Loucy (cell line): ENCODE results near the gene SEMA5A.

Experiments used
- H2AFZ ChIP-seq: fragments of 200-600 bp; sonication (generic); 2 replicates; pipeline ENCODE4 v1.6.0; 2016; ENCODE audit warnings: antibody characterized with exemption, mild to moderate bottlenecking, low read length, moderate library complexity
- H3F3A ChIP-seq: fragments of 200-600 bp; 2 replicates; pipeline ENCODE4 v1.6.0; 2016; ENCODE audit warnings: antibody characterized with exemption, low read depth, mild to moderate bottlenecking
- H3K27me3 ChIP-seq: fragments of 200-600 bp; sonication (generic); 2 replicates; pipeline ENCODE4 v1.6.1; 2014; ENCODE audit warnings: low read length, mild to moderate bottlenecking; ENCODE audit not compliant: insufficient read depth, poor library complexity, severe bottlenecking
- H3K36me3 ChIP-seq: fragments of 200-600 bp; sonication (generic); 2 replicates; pipeline ENCODE4 v1.6.1; 2016; ENCODE audit warnings: low read length; ENCODE audit not compliant: insufficient read depth
- H3K4me1 ChIP-seq: fragments of 200-600 bp; sonication (generic); 2 replicates; pipeline ENCODE4 v1.5.1; 2014; ENCODE audit warnings: low read length, mild to moderate bottlenecking; ENCODE audit not compliant: insufficient read depth, poor library complexity, severe bottlenecking
- H3K4me2 ChIP-seq: fragments of 200-600 bp; sonication (generic); 2 replicates; pipeline ENCODE4 v1.6.0; 2014; ENCODE audit warnings: antibody characterized with exemption, low read length, low read depth, mild to moderate bottlenecking; ENCODE audit not compliant: poor library complexity, severe bottlenecking
- H3K4me3 ChIP-seq: fragments of 200-600 bp; sonication (generic); 2 replicates; pipeline ENCODE4 v1.5.1; 2014; ENCODE audit warnings: low read length, mild to moderate bottlenecking, mixed read lengths; ENCODE audit not compliant: poor library complexity, severe bottlenecking
- H3K79me2 ChIP-seq: fragments of 200-600 bp; sonication (generic); 2 replicates; pipeline ENCODE4 v1.6.1; 2014; ENCODE audit warnings: low read length; ENCODE audit not compliant: insufficient read depth
- H3K9ac ChIP-seq: fragments of 200-600 bp; sonication (generic); 2 replicates; pipeline ENCODE4 v1.6.0; 2014; ENCODE audit warnings: mild to moderate bottlenecking, low read depth, low read length, moderate library complexity; ENCODE audit not compliant: poor library complexity, severe bottlenecking
- H3K9me2 ChIP-seq: fragments of 200-600 bp; sonication (generic); replicated peaks from 2 replicates; pipeline ENCODE4 v1.6.1; 2016; ENCODE audit warnings: low read depth, low read length, mixed read lengths
- H3K9me3 ChIP-seq: fragments of 200-600 bp; sonication (generic); 2 replicates; pipeline ENCODE4 v1.6.1; 2014; ENCODE audit warnings: mild to moderate bottlenecking, antibody characterized with exemption, low read length, low read depth; ENCODE audit not compliant: insufficient read depth
- H4K20me1 ChIP-seq: fragments of 200-600 bp; sonication (generic); 2 replicates; pipeline ENCODE4 v1.6.0; 2014; ENCODE audit warnings: antibody characterized with exemption, low read length, mild to moderate bottlenecking; ENCODE audit not compliant: insufficient read depth, poor library complexity, severe bottlenecking
- CTCF ChIP-seq: fragments of 200-600 bp; sonication (generic); conservative IDR thresholded peaks from 2 replicates; pipeline ENCODE4 v1.5.1; 2014; ENCODE audit warnings: mild to moderate bottlenecking, antibody characterized with exemption, low read length
- EZH2phosphoT487 ChIP-seq: fragments of 200-600 bp; IDR thresholded peaks from 2 replicates; pipeline ENCODE4 v1.6.1; 2018; ENCODE audit warnings: antibody characterized with exemption, mild to moderate bottlenecking, moderate library complexity, borderline replicate concordance

SEMA5A gene

GRCh38 chr5:9588254-9588653, 42.4 kb upstream of the SEMA5A start:
- no peaks in the 10 kb centered on the region for H3K9me2 ChIP-seq
- H3K4me2 ChIP-seq: no peak overlapping the region
- no peaks in the 10 kb centered on the region for H3K9me3 ChIP-seq
- TF ChIP-seq EZH2phosphoT487: no peak
- TF ChIP-seq CTCF: no peak
- no peaks in the 10 kb centered on the region for H3K27me3 ChIP-seq
- no peak overlapping the region for H3K9ac ChIP-seq
- no peaks in the 10 kb centered on the region for H3K36me3 ChIP-seq
- H3F3A ChIP-seq: no peaks in the 10 kb centered on the region
- no peaks in the 10 kb centered on the region for H3K4me1 ChIP-seq
- no peak overlapping the region for H3K4me3 ChIP-seq
- no peaks in the 10 kb centered on the region for H4K20me1 ChIP-seq
- no peak overlapping the region for H2AFZ ChIP-seq
- H3K79me2 ChIP-seq: no peaks in the 10 kb centered on the region

GRCh38 chr5:9587135-9587534, 41.3 kb upstream of the SEMA5A start:
- H3K4me1 ChIP-seq: peaks cover 9% of the 10 kb centered on the region
- no peaks in the 10 kb centered on the region for H3K27me3 ChIP-seq
- H3K79me2 ChIP-seq: no peaks in the 10 kb centered on the region
- H3K9me3 ChIP-seq: no peaks in the 10 kb centered on the region
- no peaks in the 10 kb centered on the region for H3K36me3 ChIP-seq
- H3K9me2 ChIP-seq: no peaks in the 10 kb centered on the region
- H3K9ac ChIP-seq: no peak overlapping the region
- H3F3A ChIP-seq: no peaks in the 10 kb centered on the region
- no peak overlapping the region for H3K4me2 ChIP-seq
- no peak overlapping the region for H3K4me3 ChIP-seq
- H2AFZ ChIP-seq: no peak overlapping the region
- TF ChIP-seq CTCF: no peak
- TF ChIP-seq EZH2phosphoT487: no peak
- no peaks in the 10 kb centered on the region for H4K20me1 ChIP-seq

GRCh38 chr5:9582406-9582805, 36.5 kb upstream of the SEMA5A start:
- Histone ChIP-seq H3K27me3 (no peaks in the 10 kb centered on the region), H3K4me1 (peaks cover 13% of the 10 kb centered on the region), H4K20me1 (no peaks in the 10 kb centered on the region), H3K4me2 (no peak overlapping the region), H3K9ac (no peak overlapping the region), H3K9me2 (no peaks in the 10 kb centered on the region), H2AFZ (no peak overlapping the region), H3K79me2 (no peaks in the 10 kb centered on the region), H3K4me3 (no peak overlapping the region), H3F3A (no peaks in the 10 kb centered on the region), H3K36me3 (no peaks in the 10 kb centered on the region), H3K9me3 (no peaks in the 10 kb centered on the region)
- no peak for TF ChIP-seq EZH2phosphoT487
- no peak for TF ChIP-seq CTCF
